Activated CD4-positive, alpha-beta T cell treated with anti-CD3 and anti-CD28 coated beads, Interleukin-10, Interleukin-2, amounts not matched to agents 100 ng/mL and 50 ng/mL, durations not matched to agents 16 hours and 8 hours (primary cell): Measurements from ENCODE around the gene DOCK6.
"Not testable (repeated sequence)": the region's sequence is repeated elsewhere in the genome, so short reads cannot be mapped to it uniquely, and the experiment has no call there.

Experiments used
- DNase-seq: peaks from one replicate; pipeline ENCODE4 v3.0.0-alpha.2; 2020

Gene DOCK6

GRCh38 chr19:11169896-11170678 lies 92.2 kb downstream of the DOCK6 start:
- DNase-seq = no peak

- DNase-seq = no peak
These were observed 93.8 kb downstream of the DOCK6 start for GRCh38 chr19:11168568-11168967.

- no peak for DNase-seq
These were observed 95.8 kb downstream of the DOCK6 start for GRCh38 chr19:11166281-11167142.

- no peak for DNase-seq
These were observed 96.8 kb downstream of the DOCK6 start for GRCh38 chr19:11165486-11166030.

GRCh38 chr19:11164879-11165406 lies 97.4 kb downstream of the DOCK6 start:
- no peak for DNase-seq

GRCh38 chr19:11164296-11164695 lies 98.0 kb downstream of the DOCK6 start:
- no peak for DNase-seq

- not testable (repeated sequence) for DNase-seq
These were observed 101.9 kb downstream of the DOCK6 start for GRCh38 chr19:11160440-11160768.

GRCh38 chr19:11159598-11160439 lies 102.5 kb downstream of the DOCK6 start:
- DNase-seq = no peak

GRCh38 chr19:11155373-11156120 lies 106.8 kb downstream of the DOCK6 start, which contains the start of gene SPC24:
Gene SPC24 (minus strand): TSS chr19:11155782. CDS start chr19:11155776, 6 bp downstream.
- peak; percentile 99 for DNase-seq

- DNase-seq = no peak
These were observed 107.7 kb downstream of the DOCK6 start for GRCh38 chr19:11154683-11155047.

GRCh38 chr19:11152318-11153062 lies 109.8 kb downstream of the DOCK6 start:
- DNase-seq = no peak

GRCh38 chr19:11151181-11151580 lies 111.1 kb downstream of the DOCK6 start:
- DNase-seq = no peak
